ENCODE results near the gene FADS2.

GRCh38 chr11:61814958-61815789 is 12.9 kb upstream of the FADS2 start:
- TF ChIP-seq TP53 (CRISPR knock-in tag; IDR thresholded peaks at IDR 0.05) (0 out of 2 replicates have a peak, but pooled peaks have one; percentile 60), NFATC4 (CRISPR knock-in tag; IDR thresholded peaks at IDR 0.05) (no peak)

Data from WTC11 (cell line).